AG09309 (cell line): ENCODE data around the gene OSBP.
A peak's percentile ranks its signal among the peaks of the same experiment; 100 is the strongest.

Experiments
- DNase-seq: peaks from one replicate; pipeline ENCODE4 v3.0.0-alpha.2; 2010; ENCODE audit warnings: low read depth
- H3K4me3 ChIP-seq: 2 replicates; pipeline ENCODE4 v1.5.1; 2011; ENCODE audit warnings: mild to moderate bottlenecking, low read depth, low read length, moderate library complexity; ENCODE audit not compliant: control insufficient read depth
- CTCF ChIP-seq: IDR thresholded peaks from 2 replicates; pipeline ENCODE4 v1.5.1; 2011; ENCODE audit warnings: mild to moderate bottlenecking, low read depth, low read length, inconsistent platforms; ENCODE audit not compliant: insufficient read depth, control insufficient read depth; ENCODE audit errors: missing control alignments

Gene OSBP

GRCh38 chr11:59617876-59618275 is 2.3 kb upstream of the OSBP start:
- no peak overlapping the region for H3K4me3 ChIP-seq
- TF ChIP-seq CTCF, result no peak
- no peak for DNase-seq

- TF ChIP-seq CTCF, result no peak
- peak overlapping the region; percentile 38 for H3K4me3 ChIP-seq
- DNase-seq, result no peak
Observed at GRCh38 chr11:59616396-59616982, 915 bp upstream of the OSBP start.

DNA sequence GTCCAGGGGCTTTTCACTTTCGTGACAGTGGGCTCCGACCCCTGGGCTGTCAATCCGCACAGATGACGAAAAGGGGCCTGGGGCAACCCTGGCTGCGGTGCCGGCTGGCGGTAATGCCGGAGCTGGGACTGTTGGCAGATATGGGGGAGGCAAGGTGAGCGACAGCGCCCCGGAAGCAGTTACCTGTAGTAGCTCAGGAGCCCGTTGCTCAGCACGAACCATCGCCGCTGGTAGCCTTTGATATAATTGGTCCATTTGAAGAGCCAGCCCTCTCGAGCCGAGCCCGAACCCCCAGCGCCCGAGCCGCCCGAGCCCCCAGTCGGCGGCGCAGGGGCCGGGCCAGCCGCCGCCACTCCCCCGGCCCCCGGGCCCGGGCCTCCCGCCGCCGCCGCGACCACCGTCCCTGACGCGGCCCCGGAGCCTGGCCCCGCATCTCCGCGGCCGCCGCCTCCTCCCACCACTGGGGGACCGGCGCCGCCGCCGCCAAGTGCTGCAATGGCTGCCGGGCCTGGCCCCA is 396 bp downstream of the OSBP start:
- no peak for TF ChIP-seq CTCF
- peak overlapping the region; percentile 82 for H3K4me3 ChIP-seq
- no peak for DNase-seq

GRCh38 chr11:59614277-59615119 is 1.1 kb downstream of the OSBP start:
- H3K4me3 ChIP-seq, result peak overlapping the region; percentile 82
- no peak for TF ChIP-seq CTCF
- no peak for DNase-seq

DNA sequence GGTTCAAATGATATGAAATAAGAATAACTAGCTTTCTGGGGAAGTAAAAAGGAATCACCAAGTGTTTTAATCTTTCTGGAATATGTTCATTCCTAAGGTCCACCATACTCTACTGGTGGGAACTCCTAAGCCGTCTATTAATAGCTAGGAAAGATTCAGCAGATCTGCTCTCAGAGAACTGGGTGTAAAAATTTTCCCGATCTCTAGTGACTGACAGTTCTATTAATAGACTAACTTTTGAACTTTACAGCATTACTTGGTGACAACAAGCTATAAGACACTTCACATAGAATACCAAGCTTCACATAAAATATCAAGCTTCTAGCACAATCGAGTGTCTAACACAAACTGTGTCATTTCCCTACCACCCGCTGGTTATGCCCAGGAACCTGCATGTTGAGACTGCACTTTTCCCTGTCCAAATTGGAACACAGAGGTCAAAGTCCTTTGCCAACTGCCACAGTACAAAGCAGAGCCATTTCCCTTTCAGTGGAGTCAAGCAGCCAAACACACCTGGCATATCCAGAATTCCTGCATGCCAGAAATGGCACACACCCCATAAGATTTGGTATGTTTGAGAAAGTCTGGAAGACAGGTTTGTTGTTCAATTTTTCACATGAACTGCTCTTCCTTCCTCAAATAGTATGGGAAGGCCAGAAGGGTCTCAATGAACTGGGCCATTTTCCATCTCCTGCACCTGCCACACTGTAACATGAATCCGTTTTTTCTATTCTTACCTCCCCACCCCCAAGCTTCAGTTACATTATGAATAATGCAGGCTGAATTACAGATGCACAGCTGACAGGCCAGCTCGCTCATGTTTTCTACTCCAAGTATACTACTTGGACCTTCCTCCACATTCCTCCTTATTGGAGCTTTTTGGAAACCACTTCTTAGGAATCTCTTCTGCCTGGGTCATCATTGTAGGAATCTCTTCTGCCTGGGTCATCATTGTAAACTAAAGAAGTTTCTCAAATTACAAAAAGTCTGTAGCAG is 3.7 kb downstream of the OSBP start:
- TF ChIP-seq CTCF, result no peak
- DNase-seq, result no peak

DNA sequence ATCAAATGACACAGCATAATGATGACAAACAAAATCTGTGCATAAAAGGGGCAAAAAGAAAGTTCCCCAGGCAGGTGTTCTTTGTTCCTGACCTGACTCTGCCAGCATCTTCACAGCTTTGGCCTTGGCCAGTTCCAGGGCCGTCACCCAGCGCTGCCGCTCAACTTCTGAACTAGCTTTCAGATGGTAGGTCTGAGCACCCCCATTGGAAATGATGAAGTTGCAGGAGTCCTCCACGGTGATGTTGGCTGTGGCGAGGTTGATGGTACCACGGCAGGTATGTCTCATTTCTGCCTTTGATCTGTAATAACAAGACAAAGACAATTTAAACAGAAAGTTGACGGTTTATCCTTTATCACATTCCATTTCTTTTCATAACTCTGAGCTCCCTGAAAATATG is 5.3 kb downstream of the OSBP start:
- H3K4me3 ChIP-seq, result no peak overlapping the region
- DNase-seq, result no peak
- no peak for TF ChIP-seq CTCF

More for the DNA sequence above, 3.7 kb downstream of the OSBP start:
- H3K4me3 ChIP-seq, result no peak overlapping the region
